DMS 273 treated with DMSO at 0.1 percent for 48 hours (cell line): Measurements from ENCODE around the gene AKAP10.
"Not testable (repeated sequence)": the region's sequence is repeated elsewhere in the genome, so short reads cannot be mapped to it uniquely, and the experiment has no call there.

Source experiments
- DNase-seq: peaks from one replicate; lab custom pipeline; 2025; lab: John Stamatoyannopoulos, UW

Gene AKAP10

DNA sequence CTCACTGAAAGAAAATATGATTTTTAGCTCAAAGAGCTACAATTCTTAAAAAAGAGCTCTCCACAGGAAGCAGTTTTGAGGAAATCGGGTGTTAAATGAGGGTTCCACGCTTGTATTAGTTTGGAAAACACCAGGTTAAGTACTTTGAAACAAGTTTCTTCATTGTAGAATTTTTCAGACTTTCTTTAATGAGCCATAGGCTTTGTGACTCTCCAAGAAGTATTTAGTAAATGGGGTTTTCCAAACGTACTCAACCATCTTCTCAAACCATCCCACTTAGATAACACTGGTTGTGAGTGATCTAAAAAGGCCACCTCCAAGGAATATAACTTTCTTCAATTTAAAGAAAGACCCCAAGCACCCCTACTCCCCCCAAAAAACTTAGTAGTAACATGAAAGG lies 112.6 kb downstream of the AKAP10 start:
- DNase-seq, result no peak

DNA sequence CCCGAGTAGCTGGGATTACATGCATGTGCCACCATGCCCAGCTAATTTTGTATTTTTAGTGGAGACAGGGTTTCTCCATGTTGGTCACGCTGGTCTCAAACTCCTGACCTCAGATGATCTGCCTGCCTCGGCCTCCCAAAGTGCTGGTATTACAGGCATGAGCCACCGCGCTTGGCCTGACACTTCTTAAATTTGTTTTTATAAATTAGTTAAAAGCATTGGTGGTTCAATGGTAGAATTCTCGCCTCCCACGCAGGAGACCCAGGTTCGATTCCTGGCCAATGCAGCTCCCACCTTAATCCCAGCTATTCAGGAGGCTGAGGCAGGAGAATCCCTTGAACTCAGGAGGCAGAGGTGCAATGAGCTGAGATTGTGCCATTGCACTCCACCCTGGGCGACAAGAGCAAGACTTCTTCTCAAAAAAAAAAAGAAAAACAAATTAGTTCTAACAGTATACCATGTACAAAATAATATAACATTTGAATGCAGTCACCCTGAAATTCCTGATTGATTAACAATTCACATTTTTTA lies 116.9 kb downstream of the AKAP10 start:
- DNase-seq, result not testable (repeated sequence)

DNA sequence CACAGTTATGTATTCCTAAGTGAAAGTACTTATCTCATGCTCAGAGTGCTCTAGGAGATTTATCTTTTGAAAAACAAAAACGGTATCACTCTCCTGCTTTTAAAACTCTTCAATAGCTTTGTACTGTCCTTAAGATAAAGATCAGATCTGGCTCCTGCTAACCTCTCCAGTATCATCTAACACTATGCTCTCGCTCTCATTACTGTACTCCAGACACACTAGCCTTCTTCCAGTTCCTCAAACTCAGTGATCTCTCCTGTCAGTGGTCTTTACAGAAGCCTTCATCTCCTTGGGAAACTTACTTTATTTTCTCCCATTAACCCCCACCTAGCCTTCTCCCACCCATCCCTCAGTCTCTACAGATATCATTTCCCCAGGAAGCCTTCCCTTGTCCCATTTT lies 120.0 kb downstream of the AKAP10 start:
- no peak for DNase-seq
